ENCODE results near the gene LLGL2. TPM values are rescaled to one million over a fixed set of nuclear protein-coding genes. Genes with fewer than 3 reads are reported as not detected.

LLGL2 gene
- total RNA-seq, 6 experiments from 2014 or later, result 0.14 to 0.55 (median 0.46) TPM

DNA sequence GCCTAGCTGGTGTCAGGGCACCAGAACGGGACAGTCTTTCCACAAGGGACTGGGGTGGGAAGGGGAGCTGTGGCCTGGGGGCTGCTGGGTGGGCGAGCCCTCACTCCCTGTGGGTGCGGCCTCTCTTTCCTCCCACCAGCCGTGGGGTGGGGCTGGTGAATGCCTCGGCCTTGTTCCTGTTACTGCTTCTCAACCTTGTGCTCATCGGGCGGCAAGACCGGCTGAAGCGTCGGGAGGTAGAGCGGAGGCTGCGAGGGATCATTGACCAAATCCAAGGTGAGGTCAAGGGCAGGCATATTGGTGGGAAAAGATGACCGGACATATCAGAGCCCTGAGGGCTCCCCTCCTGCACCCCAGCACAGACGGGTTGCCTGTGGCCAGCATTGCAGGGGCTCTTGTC is 39.3 kb upstream of the LLGL2 start:
- no peaks in the 10 kb centered on the region; the same call in 1 of the 2 replicates for H3K27me3 Mint-ChIP-seq (ENCODE audit: insufficient read depth)
- no peaks in the 10 kb centered on the region for H3K4me1 Mint-ChIP-seq (ENCODE audit: low read depth)
- TF ChIP-seq, protein P1, sequence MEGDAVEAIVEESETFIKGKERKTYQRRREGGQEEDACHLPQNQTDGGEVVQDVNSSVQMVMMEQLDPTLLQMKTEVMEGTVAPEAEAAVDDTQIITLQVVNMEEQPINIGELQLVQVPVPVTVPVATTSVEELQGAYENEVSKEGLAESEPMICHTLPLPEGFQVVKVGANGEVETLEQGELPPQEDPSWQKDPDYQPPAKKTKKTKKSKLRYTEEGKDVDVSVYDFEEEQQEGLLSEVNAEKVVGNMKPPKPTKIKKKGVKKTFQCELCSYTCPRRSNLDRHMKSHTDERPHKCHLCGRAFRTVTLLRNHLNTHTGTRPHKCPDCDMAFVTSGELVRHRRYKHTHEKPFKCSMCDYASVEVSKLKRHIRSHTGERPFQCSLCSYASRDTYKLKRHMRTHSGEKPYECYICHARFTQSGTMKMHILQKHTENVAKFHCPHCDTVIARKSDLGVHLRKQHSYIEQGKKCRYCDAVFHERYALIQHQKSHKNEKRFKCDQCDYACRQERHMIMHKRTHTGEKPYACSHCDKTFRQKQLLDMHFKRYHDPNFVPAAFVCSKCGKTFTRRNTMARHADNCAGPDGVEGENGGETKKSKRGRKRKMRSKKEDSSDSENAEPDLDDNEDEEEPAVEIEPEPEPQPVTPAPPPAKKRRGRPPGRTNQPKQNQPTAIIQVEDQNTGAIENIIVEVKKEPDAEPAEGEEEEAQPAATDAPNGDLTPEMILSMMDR (IDR thresholded peaks at IDR 0.05), result no peak
- DNase-seq, result no peak
- no peak overlapping the region for H3K27ac Mint-ChIP-seq
- H3K4me3 Mint-ChIP-seq, result no peak overlapping the region
- H3K9me3 Mint-ChIP-seq, result no peaks in the 10 kb centered on the region
- H3K36me3 Mint-ChIP-seq (ENCODE audit: low read depth), result no peaks in the 10 kb centered on the region

DNA sequence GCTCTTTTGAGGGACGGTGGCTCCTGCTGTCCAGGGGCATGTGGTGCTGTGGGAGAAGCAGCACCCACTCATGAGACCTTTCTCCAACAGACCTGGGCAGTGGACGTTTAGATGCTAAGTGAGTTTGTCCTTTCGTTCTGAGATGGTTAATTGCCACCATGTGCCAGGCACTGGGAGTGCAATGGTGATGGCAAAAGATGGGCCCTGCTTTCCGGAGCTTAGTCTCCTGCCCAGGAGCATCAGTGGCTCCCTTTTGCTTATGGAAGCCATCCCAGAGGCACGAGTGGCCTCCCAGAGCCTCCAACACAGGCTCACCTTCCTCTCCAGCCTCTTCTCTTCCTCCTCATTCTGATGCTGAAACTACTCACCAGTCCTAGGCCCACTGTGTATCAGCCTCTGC is 38.5 kb upstream of the LLGL2 start:
- H3K9me3 Mint-ChIP-seq, result no peaks in the 10 kb centered on the region
- no peak overlapping the region for H3K27ac Mint-ChIP-seq
- H3K36me3 Mint-ChIP-seq (ENCODE audit: low read depth), result no peaks in the 10 kb centered on the region
- DNase-seq, result no peak
- no peak overlapping the region for H3K4me3 Mint-ChIP-seq
- H3K27me3 Mint-ChIP-seq (ENCODE audit: insufficient read depth), result no peaks in the 10 kb centered on the region; the same call in 1 of the 2 replicates
- no peaks in the 10 kb centered on the region for H3K4me1 Mint-ChIP-seq (ENCODE audit: low read depth)
- TF ChIP-seq, protein P1 (IDR thresholded peaks at IDR 0.05), result no peak

DNA sequence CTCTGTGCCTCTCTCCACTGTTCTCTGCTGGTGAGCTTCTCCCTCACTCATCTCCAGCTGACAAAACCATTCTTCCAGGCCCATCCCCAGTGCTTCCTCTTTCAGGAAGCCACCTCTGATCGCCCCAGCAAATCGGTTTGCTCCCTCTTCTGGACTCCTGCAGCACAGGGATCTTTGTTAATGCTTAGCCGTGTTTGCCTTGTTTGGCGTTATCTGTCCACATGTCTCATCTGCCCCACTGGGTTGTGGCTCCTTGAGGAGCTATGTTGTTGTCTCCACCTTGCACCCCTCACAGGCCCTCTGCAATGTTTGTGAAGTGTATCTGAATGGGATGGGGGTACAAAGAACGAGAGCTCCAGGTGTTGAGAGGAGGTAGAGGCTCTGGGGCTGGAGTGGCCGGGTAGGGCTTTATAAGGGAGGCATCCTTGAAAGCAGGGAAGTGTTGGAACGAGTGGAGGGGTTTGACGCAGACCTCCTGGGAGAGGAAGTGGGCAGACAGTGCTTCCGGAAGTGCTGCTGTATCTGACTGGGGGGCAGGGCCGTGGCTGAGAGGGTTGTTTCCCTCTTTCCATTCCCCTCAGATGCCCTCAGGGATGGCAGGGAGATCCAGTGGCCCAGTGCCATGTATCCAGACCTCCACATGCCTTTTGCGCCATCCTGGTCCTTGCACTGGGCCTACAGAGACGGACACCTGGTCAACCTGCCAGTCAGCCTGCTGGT is 38.0 kb upstream of the LLGL2 start:
- TF ChIP-seq, protein P1 (IDR thresholded peaks at IDR 0.05), result no peak
- DNase-seq, result no peak
- H3K9me3 Mint-ChIP-seq, result no peaks in the 10 kb centered on the region
- no peak overlapping the region for H3K4me3 Mint-ChIP-seq
- no peaks in the 10 kb centered on the region for H3K36me3 Mint-ChIP-seq (ENCODE audit: low read depth)
- H3K27ac Mint-ChIP-seq, result no peak overlapping the region
- no peaks in the 10 kb centered on the region for H3K4me1 Mint-ChIP-seq (ENCODE audit: low read depth)
- no peaks in the 10 kb centered on the region; the same call in 1 of the 2 replicates for H3K27me3 Mint-ChIP-seq (ENCODE audit: insufficient read depth)

DNA sequence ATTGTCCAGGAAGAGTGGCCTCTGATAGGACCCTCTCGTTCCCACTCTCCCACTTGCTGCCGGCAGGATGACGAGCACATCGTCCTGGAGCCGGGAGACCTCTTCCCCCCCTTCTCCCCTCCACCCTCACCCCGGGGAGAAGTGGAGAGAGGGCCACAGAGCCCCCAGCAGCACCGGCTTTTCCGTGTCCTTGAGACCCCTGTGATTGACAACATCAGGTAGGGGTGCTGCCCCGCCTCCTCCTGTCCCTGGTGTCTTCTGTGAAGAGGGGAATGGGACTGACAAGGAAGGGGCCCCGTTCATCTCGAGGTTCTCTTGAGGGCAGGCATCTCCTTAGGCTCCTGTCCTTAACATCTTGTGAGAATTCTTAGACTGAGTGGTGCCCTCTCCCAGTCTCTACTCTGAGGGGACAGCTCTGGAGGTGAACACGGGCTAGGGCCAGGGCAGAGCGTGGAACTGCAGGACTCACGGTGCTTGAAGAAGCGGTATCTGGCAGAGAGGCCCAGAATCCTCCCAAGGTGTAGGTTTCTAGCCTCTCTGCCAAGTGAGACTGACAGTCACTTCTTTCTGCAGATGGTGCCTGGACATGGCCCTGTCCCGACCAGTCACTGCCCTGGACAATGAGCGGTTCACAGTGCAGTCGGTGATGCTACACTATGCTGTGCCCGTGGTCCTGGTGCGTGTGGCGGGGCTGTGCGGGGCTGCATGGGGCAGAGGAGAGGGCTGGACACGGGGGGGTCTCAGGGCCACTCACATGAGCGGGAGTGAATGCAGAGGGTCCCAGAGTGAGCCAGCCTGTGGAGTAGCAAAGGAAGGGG is 36.6 kb upstream of the LLGL2 start:
- Mint-ChIP-seq H3K36me3 (ENCODE audit: low read depth) (no peaks in the 10 kb centered on the region), H3K4me3 (no peak overlapping the region), H3K27ac (no peak overlapping the region), H3K27me3 (ENCODE audit: insufficient read depth) (peaks cover 1% of the 10 kb centered on the region; the same call in 1 of the 2 replicates), H3K9me3 (no peaks in the 10 kb centered on the region), H3K4me1 (ENCODE audit: low read depth) (no peaks in the 10 kb centered on the region)
- TF ChIP-seq, protein P1 (IDR thresholded peaks at IDR 0.05), result no peak
- no peak for DNase-seq

DNA sequence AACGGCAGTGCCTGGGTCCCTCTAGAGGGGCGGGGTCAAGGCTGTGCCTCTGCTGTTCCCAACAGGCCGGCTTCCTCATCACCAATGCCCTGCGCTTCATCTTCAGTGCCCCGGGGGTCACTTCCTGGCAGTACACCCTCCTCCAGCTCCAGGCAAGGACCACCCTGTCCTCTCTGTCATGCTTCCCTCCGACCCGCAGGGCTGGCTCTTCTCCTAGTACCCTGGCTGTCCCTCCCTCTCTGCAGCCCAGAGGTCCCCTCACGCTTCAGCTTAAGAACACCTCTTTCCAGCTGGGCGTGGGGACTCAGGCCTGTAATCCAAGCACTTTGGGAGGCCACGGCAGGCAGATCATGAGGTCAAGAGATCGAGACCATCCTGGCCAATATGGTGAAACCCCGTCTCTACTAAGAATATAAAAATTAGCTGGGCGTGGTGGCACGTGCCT is 36.0 kb upstream of the LLGL2 start:
- H3K9me3 Mint-ChIP-seq, result no peaks in the 10 kb centered on the region
- TF ChIP-seq, protein P1 (IDR thresholded peaks at IDR 0.05), result no peak
- no peaks in the 10 kb centered on the region for H3K4me1 Mint-ChIP-seq (ENCODE audit: low read depth)
- H3K27me3 Mint-ChIP-seq (ENCODE audit: insufficient read depth), result peaks cover 1% of the 10 kb centered on the region; the same call in 1 of the 2 replicates
- no peak overlapping the region for H3K4me3 Mint-ChIP-seq
- no peak overlapping the region for H3K27ac Mint-ChIP-seq
- no peak for DNase-seq
- no peaks in the 10 kb centered on the region for H3K36me3 Mint-ChIP-seq (ENCODE audit: low read depth)

Data from HFFc6 (cell line).